22Rv1 (cell line): ENCODE results near the gene SIGLEC12.

Experiments
- CTCF ChIP-seq: fragments of 450-650 bp; IDR thresholded peaks from 2 replicates; pipeline ENCODE4 v1.5.1; 2017; ENCODE audit warnings: mild to moderate bottlenecking
- ZFX ChIP-seq: fragments of 450-650 bp; IDR thresholded peaks from 2 replicates; pipeline ENCODE4 v1.6.1; 2017; ENCODE audit warnings: antibody characterized with exemption, borderline replicate concordance

GRCh38 chr19:51471527-51471926 lies 30.1 kb downstream of the SIGLEC12 start:
- TF ChIP-seq CTCF (no peak), ZFX (no peak)
